Gastrocnemius medialis (tissue), 4 donors: ENCODE measurements around the gene PROZ.

Experiments
- CTCF ChIP-seq, 5 experiments: fragments of 450-650 bp in 3 of 5; fragments of 200-600 bp in 2 of 5; sonication (generic) in 2 of 5; IDR thresholded peaks in 4 of 5; conservative IDR thresholded peaks in 1 of 5; 1 replicate in 4 of 5; 2 replicates in 1 of 5; pipeline ENCODE4 v1.5.1; 2016 to 2019; ENCODE audit warnings: antibody characterized with exemption in 5 of 5, mild to moderate bottlenecking in 3 of 5, moderate library complexity in 3 of 5
- POLR2A ChIP-seq, 2 donors: fragments of 450-650 bp; IDR thresholded peaks; one replicate each; pipeline ENCODE4 v1.6.1; 2017; ENCODE audit warnings: antibody characterized with exemption in 2 of 2, mild to moderate bottlenecking in 2 of 2, moderate library complexity in 2 of 2

GRCh38 chr13:113159701-113160100, 1.3 kb downstream of the PROZ start:
- TF ChIP-seq POLR2A (IDR thresholded peaks at IDR 0.05) (no peak), CTCF (IDR thresholded peaks at IDR 0.05 in 4 of 5, conservative IDR thresholded peaks at IDR 0.05 in 1 of 5) (no peak)
